Measurements from ENCODE around the gene AADACL2. TPM values are rescaled to one million over a fixed set of nuclear protein-coding genes. Genes with fewer than 3 reads are reported as not detected.

AADACL2 gene
- total RNA-seq (not detected in 2 replicates), polyA plus RNA-seq (not detected in 2 replicates), polyA minus RNA-seq (not detected in 2 replicates)
- total RNA-seq (2013) = not detected

DNA sequence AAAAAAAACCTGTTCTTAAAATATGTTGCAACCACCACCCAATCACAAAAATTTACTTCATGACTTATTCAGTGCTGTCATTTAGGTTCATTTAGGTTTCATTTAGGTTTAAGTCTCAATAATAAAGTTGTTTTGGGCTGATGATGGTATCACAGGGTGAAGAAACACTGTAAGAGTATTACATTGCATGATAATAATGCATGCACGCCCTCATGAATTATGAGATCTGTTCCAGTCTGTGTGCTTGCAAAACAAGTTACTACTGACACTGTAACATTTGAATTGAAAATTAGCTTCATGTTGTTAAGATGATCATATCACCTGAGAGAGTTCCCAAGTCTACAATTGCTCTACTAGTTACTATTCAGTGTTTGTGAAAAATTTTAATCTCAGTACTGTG, at the start of gene AADACL2:
Gene AADACL2, plus strand, starts transcription at position 315 of the 400 bp plus-strand sequence. CDS start 109 bp downstream, outside the sequence.
- WGBS (ENCODE audit: insufficient coverage) = no CpG with 5 or more reads among the region's 1 CpG
- Histone ChIP-seq H3K4me2 (replicated peaks; ENCODE audit: low read depth, low read length, poor library complexity, severe bottlenecking) (no peak within 1 kb of the TSS), H2AFZ (ENCODE audit: insufficient read depth, low read depth, low read length, poor library complexity, severe bottlenecking) (no peak within 1 kb of the TSS), H3K27ac (ENCODE audit: low read length in 2 of 2) (no peak within 1 kb of the TSS), H3K4me1 (ENCODE audit: control insufficient read depth in 2 of 2, insufficient read depth in 2 of 2, low read length in 2 of 2) (no peaks in the 10 kb centered on the region), H3K9me3 (ENCODE audit: control extremely low read depth in 1 of 3, control insufficient read depth in 2 of 3, insufficient read depth in 1 of 3, low read length in 2 of 3) (no peaks in the 10 kb centered on the region), H3K36me3 (replicated peaks in 1 of 2; ENCODE audit: control extremely low read depth in 1 of 2, control insufficient read depth in 1 of 2, extremely low read depth in 1 of 2, insufficient read depth in 2 of 2, low read length in 1 of 2) (no peaks in the 10 kb centered on the region), H3K4me3 (ENCODE audit: control extremely low read depth in 1 of 5, extremely low read depth in 1 of 5, insufficient read depth in 1 of 5, low read depth in 2 of 5, low read length in 4 of 5) (no peak within 1 kb of the TSS), H3K27me3 (replicated peaks in 1 of 4; ENCODE audit: control extremely low read depth in 1 of 4, control insufficient read depth in 3 of 4, insufficient read depth in 4 of 4, low read length in 3 of 4) (no peaks in the 10 kb centered on the region), H3K79me2 (ENCODE audit: control insufficient read depth, insufficient read depth, low read length) (no peaks in the 10 kb centered on the region), H4K20me1 (ENCODE audit: control insufficient read depth, insufficient read depth, low read length, poor library complexity, severe bottlenecking) (no peaks in the 10 kb centered on the region), H3K9ac (ENCODE audit: low read length) (no peak within 1 kb of the TSS)
- peaks cover 6% of the 10 kb centered on the region for H3K27me3 Mint-ChIP-seq
- ChIA-PET CTCF (no interaction called here), POLR2A (no interaction called here)
- H3K9me3 Mint-ChIP-seq (ENCODE audit: insufficient read depth) = peaks cover 2% of the 10 kb centered on the region
- no peak for TF ChIP-seq CTCF (IDR thresholded peaks at IDR 0.05)
- TF ChIP-seq EZH2 (IDR thresholded peaks at IDR 0.05; ENCODE audit: borderline replicate concordance, insufficient read depth, low read depth, low read length, poor library complexity, severe bottlenecking) = no peak
- no peak within 1 kb of the TSS for H3K27ac Mint-ChIP-seq
- H3K4me1 Mint-ChIP-seq = no peaks in the 10 kb centered on the region
- no peak for ATAC-seq (ENCODE audit: low read depth)
- no peak for DNase-seq
- no peak within 1 kb of the TSS for H3K4me3 Mint-ChIP-seq
- intact Hi-C loops (cut with micrococcal nuclease) = no loop called here

GRCh38 chr3:151684094-151684493, 49.6 kb upstream of the AADACL2 start:
- Mint-ChIP-seq H3K27me3 (peaks cover 4% of the 10 kb centered on the region), H3K4me1 (no peaks in the 10 kb centered on the region), H3K27ac (no peak overlapping the region), H3K9me3 (ENCODE audit: insufficient read depth) (no peaks in the 10 kb centered on the region), H3K4me3 (no peak overlapping the region)
- intact Hi-C loops (cut with micrococcal nuclease) = no loop called here
- ChIA-PET POLR2A (no interaction called here), CTCF (no interaction called here)
- H3K79me2 ChIP-seq (ENCODE audit: control insufficient read depth, insufficient read depth, low read length) = no peaks in the 10 kb centered on the region
- no peaks in the 10 kb centered on the region for H3K27me3 ChIP-seq (replicated peaks in 1 of 4; ENCODE audit: control extremely low read depth in 1 of 4, control insufficient read depth in 3 of 4, insufficient read depth in 4 of 4, low read length in 3 of 4)
- H3K27ac ChIP-seq (ENCODE audit: low read length in 2 of 2) = no peak overlapping the region
- no peaks in the 10 kb centered on the region for H3K36me3 ChIP-seq (replicated peaks in 1 of 2; ENCODE audit: control extremely low read depth in 1 of 2, control insufficient read depth in 1 of 2, extremely low read depth in 1 of 2, insufficient read depth in 2 of 2, low read length in 1 of 2)
- H2AFZ ChIP-seq (ENCODE audit: insufficient read depth, low read depth, low read length, poor library complexity, severe bottlenecking) = no peak overlapping the region
- H3K4me3 ChIP-seq (ENCODE audit: control extremely low read depth in 1 of 5, extremely low read depth in 1 of 5, insufficient read depth in 1 of 5, low read depth in 2 of 5, low read length in 4 of 5) = no peak overlapping the region
- H3K4me1 ChIP-seq (ENCODE audit: control insufficient read depth in 2 of 2, insufficient read depth in 2 of 2, low read length in 2 of 2) = no peaks in the 10 kb centered on the region
- H4K20me1 ChIP-seq (ENCODE audit: control insufficient read depth, insufficient read depth, low read length, poor library complexity, severe bottlenecking) = no peaks in the 10 kb centered on the region
- TF ChIP-seq EZH2 (IDR thresholded peaks at IDR 0.05; ENCODE audit: borderline replicate concordance, insufficient read depth, low read depth, low read length, poor library complexity, severe bottlenecking) (no peak), CTCF (IDR thresholded peaks at IDR 0.05) (no peak)
- no peak for DNase-seq
- no peaks in the 10 kb centered on the region for H3K9me3 ChIP-seq (ENCODE audit: control extremely low read depth in 1 of 3, control insufficient read depth in 2 of 3, insufficient read depth in 1 of 3, low read length in 2 of 3)
- ATAC-seq (ENCODE audit: low read depth) = no peak
- no peak overlapping the region for H3K9ac ChIP-seq (ENCODE audit: low read length)
- H3K4me2 ChIP-seq (replicated peaks; ENCODE audit: low read depth, low read length, poor library complexity, severe bottlenecking) = no peak overlapping the region

Data from B cell (primary cell).